Osteoblast (primary cell): ENCODE data around the gene LGI1. TPM values are rescaled to one million over a fixed set of nuclear protein-coding genes. Genes with fewer than 3 reads are reported as not detected.
A peak's percentile ranks its signal among the peaks of the same experiment; 100 is the strongest.

ENCODE experiments used
- DNase-seq: peaks from one replicate; pipeline ENCODE4 v3.0.0; 2011; ENCODE audit warnings: low spot score, mixed read lengths; ENCODE audit not compliant: insufficient read length; ENCODE audit errors: missing footprints
- H2AFZ ChIP-seq: 2 replicates; pipeline ENCODE4 v1.6.0; 2011; ENCODE audit warnings: mild to moderate bottlenecking, low read length
- H3K27ac ChIP-seq: 2 replicates; pipeline ENCODE4 v1.5.1; 2011; ENCODE audit warnings: mild to moderate bottlenecking, low read depth, low read length, moderate library complexity
- H3K27me3 ChIP-seq: 2 replicates; pipeline ENCODE4 v1.6.0; 2012; ENCODE audit warnings: mild to moderate bottlenecking, control low read depth, inconsistent platforms, low read length, moderate library complexity; ENCODE audit not compliant: insufficient read depth
- H3K36me3 ChIP-seq: 2 replicates; pipeline ENCODE4 v1.5.1; 2011; ENCODE audit warnings: mild to moderate bottlenecking, low read length, control low read depth, moderate library complexity; ENCODE audit not compliant: insufficient read depth
- H3K4me1 ChIP-seq: 2 replicates; pipeline ENCODE4 v1.5.1; 2011; ENCODE audit warnings: mild to moderate bottlenecking, low read length, control low read depth, moderate library complexity; ENCODE audit not compliant: insufficient read depth
- H3K4me2 ChIP-seq: 2 replicates; pipeline ENCODE4 v1.6.0; 2011; ENCODE audit warnings: mild to moderate bottlenecking, low read length; ENCODE audit not compliant: insufficient read depth
- H3K4me3 ChIP-seq: fragments of 200-600 bp; sonication (generic); 3 replicates; pipeline ENCODE4 v1.5.1; 2012; ENCODE audit warnings: mild to moderate bottlenecking, low read length, inconsistent platforms; ENCODE audit not compliant: insufficient read depth
- H3K79me2 ChIP-seq: 2 replicates; pipeline ENCODE4 v1.6.0; 2012; ENCODE audit warnings: mild to moderate bottlenecking, low read length, control low read depth, inconsistent platforms; ENCODE audit not compliant: insufficient read depth
- H3K9me3 ChIP-seq: 2 replicates; pipeline ENCODE4 v1.5.1; 2011; ENCODE audit warnings: low read depth, low read length, control low read depth
- H4K20me1 ChIP-seq: 2 replicates; pipeline ENCODE4 v1.6.0; 2012; ENCODE audit warnings: mild to moderate bottlenecking, low read length, control low read depth; ENCODE audit not compliant: insufficient read depth
- CTCF ChIP-seq: IDR thresholded peaks from 2 replicates; pipeline ENCODE4 v1.5.1; 2011; ENCODE audit warnings: mild to moderate bottlenecking, low read depth, low read length, moderate library complexity; ENCODE audit errors: extremely low read depth
- total RNA-seq: library from RNA; depleted of rRNA; stranded (reverse); fragments of >200 nt; gene quantifications from 2 replicates; pipeline ENCODE4 v1.2.3, GENCODE V29; 2012

The LGI1 gene
- total RNA-seq, 1 donor: not detected

- no peak for TF ChIP-seq CTCF
Measured at GRCh38 chr10:93773120-93773519, 15.4 kb downstream of the LGI1 start.

GRCh38 chr10:93773705-93774104, 16.0 kb downstream of the LGI1 start:
- Histone ChIP-seq H2AFZ (no peak overlapping the region), H3K36me3 (no peaks in the 10 kb centered on the region), H3K9me3 (no peaks in the 10 kb centered on the region), H3K4me2 (no peak overlapping the region), H3K27me3 (peaks cover 5% of the 10 kb centered on the region), H3K4me1 (peaks cover 6% of the 10 kb centered on the region), H4K20me1 (no peaks in the 10 kb centered on the region), H3K27ac (no peak overlapping the region), H3K4me3 (no peak overlapping the region), H3K79me2 (no peaks in the 10 kb centered on the region)
- no peak for TF ChIP-seq CTCF
- DNase-seq: no peak

More at GRCh38 chr10:93773120-93773519, 15.4 kb downstream of the LGI1 start:
- H3K27ac ChIP-seq: no peak overlapping the region
- peaks cover 6% of the 10 kb centered on the region for H3K4me1 ChIP-seq
- no peaks in the 10 kb centered on the region for H3K36me3 ChIP-seq
- H3K79me2 ChIP-seq: no peaks in the 10 kb centered on the region
- H2AFZ ChIP-seq: no peak overlapping the region
- H3K4me2 ChIP-seq: no peak overlapping the region
- H3K9me3 ChIP-seq: no peaks in the 10 kb centered on the region
- no peak for DNase-seq
- H3K27me3 ChIP-seq: peaks cover 5% of the 10 kb centered on the region
- no peak overlapping the region for H3K4me3 ChIP-seq
- H4K20me1 ChIP-seq: no peaks in the 10 kb centered on the region

GRCh38 chr10:93775356-93775755, 17.6 kb downstream of the LGI1 start:
- no peaks in the 10 kb centered on the region for H4K20me1 ChIP-seq
- no peak overlapping the region for H3K27ac ChIP-seq
- no peak overlapping the region for H3K4me3 ChIP-seq
- peaks cover 6% of the 10 kb centered on the region for H3K4me1 ChIP-seq
- peaks cover 13% of the 10 kb centered on the region for H3K27me3 ChIP-seq
- H3K36me3 ChIP-seq: no peaks in the 10 kb centered on the region
- H3K9me3 ChIP-seq: no peaks in the 10 kb centered on the region
- DNase-seq: no peak
- H2AFZ ChIP-seq: no peak overlapping the region
- no peak for TF ChIP-seq CTCF
- no peaks in the 10 kb centered on the region for H3K79me2 ChIP-seq
- no peak overlapping the region for H3K4me2 ChIP-seq

GRCh38 chr10:93777092-93777491, 19.4 kb downstream of the LGI1 start:
- TF ChIP-seq CTCF: no peak
- Histone ChIP-seq H3K4me2 (peak overlapping the region; percentile 19), H3K27ac (no peak overlapping the region), H2AFZ (no peak overlapping the region), H3K79me2 (no peaks in the 10 kb centered on the region), H3K27me3 (peaks cover 13% of the 10 kb centered on the region), H3K36me3 (no peaks in the 10 kb centered on the region), H3K4me3 (no peak overlapping the region), H3K4me1 (peaks cover 6% of the 10 kb centered on the region), H3K9me3 (no peaks in the 10 kb centered on the region), H4K20me1 (no peaks in the 10 kb centered on the region)
- no peak for DNase-seq
